ENCODE results near the gene ZSCAN26.

ZSCAN26 gene

GRCh38 chr6:28266962-28267694, at the start of gene ZSCAN26:
Gene ZSCAN26, plus strand, starts transcription at chr6:28267143. Its CDS starts 4,777 bp downstream, at chr6:28271920.
- peak; percentile 91 for DNase-seq

- DNase-seq, result no peak
Observed at GRCh38 chr6:28217890-28218289, 49.1 kb upstream of the ZSCAN26 start.

GRCh38 chr6:28218312-28219248, 48.4 kb upstream of the ZSCAN26 start:
- peak; percentile 10 for DNase-seq

- no peak for DNase-seq
Observed at GRCh38 chr6:28220257-28221133, 46.4 kb upstream of the ZSCAN26 start.

- no peak for DNase-seq
Observed at GRCh38 chr6:28224131-28225055, 42.5 kb upstream of the ZSCAN26 start.

- DNase-seq, result peak; percentile 60
Observed at GRCh38 chr6:28225056-28225834, 41.7 kb upstream of the ZSCAN26 start, which contains the start of gene ZSCAN9. Gene ZSCAN9, plus strand, starts transcription at chr6:28225275. Its CDS starts 1,810 bp downstream, at chr6:28227085.

- no peak for DNase-seq
Observed at GRCh38 chr6:28226460-28226859, 40.5 kb upstream of the ZSCAN26 start.

GRCh38 chr6:28232785-28233184, 34.2 kb upstream of the ZSCAN26 start:
- DNase-seq, result no peak

GRCh38 chr6:28235912-28236452, 31.0 kb upstream of the ZSCAN26 start:
- no peak for DNase-seq

- no peak for DNase-seq
Observed at GRCh38 chr6:28239636-28240035, 27.3 kb upstream of the ZSCAN26 start.

- no peak for DNase-seq
Observed at GRCh38 chr6:28240471-28240870, 26.5 kb upstream of the ZSCAN26 start.

GRCh38 chr6:28243946-28244345, 23.0 kb upstream of the ZSCAN26 start:
- DNase-seq, result no peak

GRCh38 chr6:28245206-28245941, 21.6 kb upstream of the ZSCAN26 start:
- no peak for DNase-seq

- DNase-seq, result no peak
Observed at GRCh38 chr6:28248916-28249315, 18.0 kb upstream of the ZSCAN26 start.

GRCh38 chr6:28250747-28251146, 16.2 kb upstream of the ZSCAN26 start:
- DNase-seq, result no peak

GRCh38 chr6:28251661-28252008, 15.3 kb upstream of the ZSCAN26 start:
- peak; percentile 43 for DNase-seq

- DNase-seq, result peak; percentile 89
Observed at GRCh38 chr6:28252009-28252975, 14.7 kb upstream of the ZSCAN26 start, which contains the start of gene ZKSCAN4. Gene ZKSCAN4, minus strand, starts transcription at chr6:28252269. Its CDS starts 289 bp downstream, at chr6:28251980.

GRCh38 chr6:28254121-28254519, 12.8 kb upstream of the ZSCAN26 start:
- DNase-seq, result no peak
